ENCODE data around the gene EVA1B. TPM values are rescaled to one million over a fixed set of nuclear protein-coding genes. Genes with fewer than 3 reads are reported as not detected.

EVA1B gene
- total and polyA plus RNA-seq, 2 of the 4 experiments (the other 2 are of a cell fraction): 49.8 to 64.6 TPM

GRCh38 chr1:36327421-36328087 is 4.1 kb upstream of the EVA1B start (continued):
- TF ChIP-seq RCOR1 (IDR thresholded peaks at IDR 0.05; ENCODE audit: insufficient replicate concordance, low read length): no peak

GRCh38 chr1:36326499-36326898 is 3.1 kb upstream of the EVA1B start:
- H2AFZ ChIP-seq (replicated peaks; ENCODE audit: low read length, poor library complexity): no peak overlapping the region
- no peak for TF ChIP-seq POLR2A (IDR thresholded peaks at IDR 0.05; ENCODE audit: low read depth, low read length)
- no peak overlapping the region for H3K18ac ChIP-seq (ENCODE audit: low read depth, low read length)
- H3K14ac ChIP-seq (replicated peaks; ENCODE audit: low read depth, low read length): no peak overlapping the region
- peaks cover 21% of the 10 kb centered on the region for H3K9me1 ChIP-seq (ENCODE audit: insufficient read depth, low read length)
- H4K5ac ChIP-seq (ENCODE audit: low read depth, low read length): no peak overlapping the region
- no TSS peak for BruUV-seq (replicated peaks)
- H2BK15ac ChIP-seq (ENCODE audit: low read depth, low read length): no peak overlapping the region
- no peak overlapping the region for H4K8ac ChIP-seq (ENCODE audit: low read depth in 2 of 2, low read length in 2 of 2)
- H3K56ac ChIP-seq (ENCODE audit: extremely low read depth, insufficient read depth, low read length): no peak overlapping the region
- no peak overlapping the region for H3K4me2 ChIP-seq (ENCODE audit: low read depth, low read length)
- DNase-seq (no peak), ATAC-seq (ENCODE audit: low read depth) (no peak)
- 84% methylated on average over 6 of the region's 6 CpGs; no CpG with 5 or more reads in 1 of the 2 experiments for WGBS, 2 experiments (ENCODE audit: extremely low coverage in 2 of 2, insufficient read length in 1 of 2)
- H3K9ac ChIP-seq (ENCODE audit: low read depth, low read length): no peak overlapping the region
- H3K27ac ChIP-seq (ENCODE audit: insufficient read depth, low read length): no peak overlapping the region
- H4K20me1 ChIP-seq (ENCODE audit: insufficient read depth, low read length): peaks cover 5% of the 10 kb centered on the region
- peak overlapping the region; percentile 14 for H2BK120ac ChIP-seq (ENCODE audit: low read depth, low read length)
- H2BK5ac ChIP-seq (ENCODE audit: low read depth, low read length, poor library complexity, severe bottlenecking): no peak overlapping the region
- H2AK5ac ChIP-seq (ENCODE audit: low read depth, low read length): no peak overlapping the region; the same call in 1 of the 2 replicates
- in situ Hi-C loops (cut with MboI; ENCODE audit: low sequenced_read_pairs) (no loop called here), intact Hi-C loops (cut with micrococcal nuclease) (no loop called here), dilution Hi-C loops (cut with HindIII; ENCODE audit: low sequenced_read_pairs, unreplicated experiment) (no loop called here)
- H4K91ac ChIP-seq (ENCODE audit: insufficient read depth, low read depth, low read length): no peak overlapping the region
- H3K27me3 ChIP-seq (ENCODE audit: control insufficient read depth, insufficient read depth, low read length): no peaks in the 10 kb centered on the region
- H3K9me3 ChIP-seq (ENCODE audit: control insufficient read depth, insufficient read depth, low read length): no peaks in the 10 kb centered on the region
- ChIA-PET CTCF (no interaction called here), POLR2A (ENCODE audit: unreplicated experiment) (no interaction called here)
- H3K4ac ChIP-seq (ENCODE audit: low read depth, low read length): no peak overlapping the region
- H3K79me1 ChIP-seq (ENCODE audit: low read depth in 1 of 2, low read length in 2 of 2): peaks cover 0 to 53% of the 10 kb centered on the region in 2 experiments
- no peak overlapping the region for H3K4me3 ChIP-seq (ENCODE audit: insufficient read depth, low read depth, low read length)
- H2BK20ac ChIP-seq (ENCODE audit: low read depth, low read length): no peak overlapping the region
- peak overlapping the region; percentile 37 for H2AK9ac ChIP-seq (replicated peaks; ENCODE audit: low read depth, low read length, poor library complexity)
- H3K36me3 ChIP-seq (ENCODE audit: control insufficient read depth, insufficient read depth, low read length): peaks cover 7% of the 10 kb centered on the region; the same call in 1 of the 2 replicates
- peaks cover 24% of the 10 kb centered on the region for H3K4me1 ChIP-seq (ENCODE audit: control insufficient read depth, insufficient read depth, low read length)
- H3K23ac ChIP-seq (ENCODE audit: low read depth, low read length): no peak overlapping the region

All from IMR-90 (cell line).